Measurements from ENCODE around the gene SIAH1. TPM values are rescaled to one million over a fixed set of nuclear protein-coding genes. Genes with fewer than 3 reads are reported as not detected.

SIAH1 gene
- total RNA-seq, 1 experiment from 2014 or later = 33.2 TPM

GRCh38 chr16:48408688-48409087 is 23.5 kb upstream of the SIAH1 start:
- no peak overlapping the region for H2AK5ac ChIP-seq (ENCODE audit: insufficient read length, low read length)
- no peak overlapping the region for H4K8ac ChIP-seq (replicated peaks; ENCODE audit: insufficient read length, low read depth, low read length)
- no peaks in the 10 kb centered on the region for H3K23me2 ChIP-seq (ENCODE audit: insufficient read length, low read depth, low read length, poor library complexity, severe bottlenecking)
- no peak overlapping the region for H2BK12ac ChIP-seq (ENCODE audit: insufficient read length, low read depth, low read length)
- H4K20me1 ChIP-seq (ENCODE audit: control insufficient read depth, insufficient read depth, insufficient read length) = no peaks in the 10 kb centered on the region
- no peak for TF ChIP-seq CTCF (conservative IDR thresholded peaks at IDR 0.05)
- no peak overlapping the region for H3K14ac ChIP-seq (ENCODE audit: insufficient read depth, low read length)
- H3K18ac ChIP-seq (ENCODE audit: insufficient read length, low read depth, low read length) = no peak overlapping the region
- no peak overlapping the region for H4K5ac ChIP-seq (ENCODE audit: insufficient read length, low read depth, low read length)
- H3K79me1 ChIP-seq (ENCODE audit: insufficient read depth, low read depth, low read length, poor library complexity, severe bottlenecking) = no peaks in the 10 kb centered on the region
- no peak overlapping the region for H3K56ac ChIP-seq (ENCODE audit: insufficient read length, low read depth, low read length)
- Mint-ChIP-seq H3K4me3 (no peak overlapping the region), H3K27me3 (ENCODE audit: low read depth) (no peaks in the 10 kb centered on the region; the same call in none of the 2 replicates), H3K27ac (peak overlapping the region in 1 of 3 experiments; percentile 50; a peak in 1 of 7 replicates), H3K4me1 (peaks cover 8 to 12% of the 10 kb centered on the region in 2 experiments), H3K36me3 (ENCODE audit: insufficient read depth in 1 of 3, low read depth in 3 of 3) (no peaks in the 10 kb centered on the region), H3K9me3 (no peaks in the 10 kb centered on the region)
- no peaks in the 10 kb centered on the region for H3K9me3 ChIP-seq (ENCODE audit: control insufficient read depth, low read depth, low read length)
- H2BK120ac ChIP-seq (ENCODE audit: low read depth, low read length, poor library complexity, severe bottlenecking) = no peak overlapping the region
- no peak overlapping the region for H3K9ac ChIP-seq (ENCODE audit: extremely low read depth, insufficient read length, low read length)
- H4K91ac ChIP-seq (ENCODE audit: insufficient read length, low read depth, low read length) = no peak overlapping the region
- H2BK20ac ChIP-seq (ENCODE audit: low read depth, low read length, poor library complexity, severe bottlenecking) = no peak overlapping the region
- WGBS (ENCODE audit: extremely low coverage, insufficient read length, low lambda C conversion rate) = no CpG with 5 or more reads among the region's 7 CpGs
- H3K4ac ChIP-seq (ENCODE audit: low read depth, low read length) = no peak overlapping the region
- DNase-seq = no peak
- no peak overlapping the region for H3K23ac ChIP-seq (ENCODE audit: insufficient read length, low read depth, low read length)
- H3K79me2 ChIP-seq (ENCODE audit: insufficient read depth, low read length) = no peaks in the 10 kb centered on the region
- H2AFZ ChIP-seq (ENCODE audit: low read length) = no peak overlapping the region
- H3K4me1 ChIP-seq (ENCODE audit: insufficient read depth, low read length) = no peaks in the 10 kb centered on the region
- no peak overlapping the region for H3T11ph ChIP-seq (ENCODE audit: low read length)
- H3K27ac ChIP-seq (ENCODE audit: insufficient read length, low read depth, low read length) = no peak overlapping the region
- no peak overlapping the region for H2BK15ac ChIP-seq (ENCODE audit: low read depth, low read length)
- H3K4me2 ChIP-seq (ENCODE audit: insufficient read depth, insufficient read length, low read length) = no peak overlapping the region
- H3K27me3 ChIP-seq (ENCODE audit: insufficient read depth, low read length) = no peaks in the 10 kb centered on the region
- H2BK5ac ChIP-seq (ENCODE audit: insufficient read length, low read length) = no peak overlapping the region
